Dendritic cell treated with granulocyte-macrophage colony-stimulating factor and Interleukin-4, amounts not matched to agents 40 ng/mL and 50 ng/mL, for 4 days (primary cell): ENCODE results near the gene CLDN14.

ENCODE experiments used
- H3K27ac Mint-ChIP-seq: one replicate; pipeline ENCODE4 v1.8.0; 2022; ENCODE audit warnings: mild to moderate bottlenecking, mixed read lengths
- H3K27me3 Mint-ChIP-seq: one replicate; pipeline ENCODE4 v1.8.0; 2022; ENCODE audit warnings: mild to moderate bottlenecking, mixed read lengths
- H3K36me3 Mint-ChIP-seq: one replicate; pipeline ENCODE4 v1.8.0; 2022; ENCODE audit warnings: low read depth, mixed read lengths
- H3K4me1 Mint-ChIP-seq: one replicate; pipeline ENCODE4 v1.8.0; 2022; ENCODE audit warnings: low read depth, mixed read lengths
- H3K4me3 Mint-ChIP-seq: one replicate; pipeline ENCODE4 v1.8.0; 2022; ENCODE audit warnings: mild to moderate bottlenecking, moderate library complexity, mixed read lengths
- H3K9me3 Mint-ChIP-seq: one replicate; pipeline ENCODE4 v1.8.0; 2022; ENCODE audit warnings: mixed read lengths
- intact Hi-C: fragments of 100-400 bp; cut with micrococcal nuclease; formaldehyde crosslinking; loops from one replicate; pipeline ENCODE4 v1.15.0; 2022

CLDN14 gene

DNA sequence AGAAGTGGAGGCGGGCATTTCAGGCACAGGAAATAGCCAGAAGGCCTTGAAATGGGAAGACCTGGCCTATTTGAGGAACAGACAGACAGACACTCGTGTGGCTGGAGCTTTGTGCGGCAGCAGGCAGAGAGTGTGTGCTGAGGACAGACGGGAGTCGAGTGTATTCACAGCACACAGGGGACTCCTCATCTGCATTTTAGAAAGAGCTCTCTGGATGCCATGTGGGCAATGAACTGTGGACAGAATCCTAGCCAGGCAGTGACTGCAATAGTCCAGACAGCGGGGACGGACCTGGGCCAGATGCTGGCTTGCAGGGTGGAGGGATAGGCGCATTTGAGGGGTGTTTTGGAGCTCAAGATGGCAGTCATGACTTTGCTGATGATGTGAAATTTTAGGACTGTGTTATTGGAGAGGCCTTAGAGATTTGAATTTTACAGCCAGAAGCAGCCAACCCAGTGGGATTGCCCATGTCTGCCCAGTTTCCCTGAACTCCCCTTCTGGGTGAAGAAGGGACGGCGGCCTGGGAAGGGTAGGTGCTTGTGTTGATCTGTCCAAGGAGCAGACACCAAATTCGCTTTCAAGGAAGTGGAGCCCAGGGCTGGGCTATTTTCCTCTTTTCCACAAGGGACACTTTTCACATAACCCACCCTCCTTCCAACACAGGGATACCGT, 51.0 kb downstream of the CLDN14 start:
- H3K36me3 Mint-ChIP-seq: no peaks in the 10 kb centered on the region
- intact Hi-C loops: loop anchor here (10.0 kb wide), 1 partner anchor 76 kb away; no protein-coding TSS in a partner anchor
- H3K4me1 Mint-ChIP-seq: peaks cover 50% of the 10 kb centered on the region
- peak overlapping the region; percentile 85 for H3K27ac Mint-ChIP-seq
- H3K27me3 Mint-ChIP-seq: peaks cover 4% of the 10 kb centered on the region
- H3K4me3 Mint-ChIP-seq: peak overlapping the region; percentile 14
- no peaks in the 10 kb centered on the region for H3K9me3 Mint-ChIP-seq

GRCh38 chr21:36427502-36427901, 52.4 kb downstream of the CLDN14 start:
- peaks cover 59% of the 10 kb centered on the region for H3K4me1 Mint-ChIP-seq
- H3K27me3 Mint-ChIP-seq: peaks cover 4% of the 10 kb centered on the region
- H3K9me3 Mint-ChIP-seq: no peaks in the 10 kb centered on the region
- H3K36me3 Mint-ChIP-seq: no peaks in the 10 kb centered on the region
- no peak overlapping the region for H3K27ac Mint-ChIP-seq
- no peak overlapping the region for H3K4me3 Mint-ChIP-seq
- intact Hi-C loops: loop anchor here (10.0 kb wide), 1 partner anchor 77 kb away; no protein-coding TSS in a partner anchor

- H3K27me3 Mint-ChIP-seq: no peaks in the 10 kb centered on the region
- H3K4me3 Mint-ChIP-seq: no peak overlapping the region
- H3K27ac Mint-ChIP-seq: no peak overlapping the region
- no peaks in the 10 kb centered on the region for H3K9me3 Mint-ChIP-seq
- intact Hi-C loops: loop anchor here (10.0 kb wide), 1 partner anchor 80 kb away; no protein-coding TSS in a partner anchor
- no peaks in the 10 kb centered on the region for H3K36me3 Mint-ChIP-seq
- H3K4me1 Mint-ChIP-seq: peaks cover 46% of the 10 kb centered on the region
Measured at GRCh38 chr21:36425286-36425685, 54.6 kb downstream of the CLDN14 start.

- H3K4me1 Mint-ChIP-seq: peaks cover 39% of the 10 kb centered on the region
- no peak overlapping the region for H3K27ac Mint-ChIP-seq
- no peak overlapping the region for H3K4me3 Mint-ChIP-seq
- H3K27me3 Mint-ChIP-seq: no peaks in the 10 kb centered on the region
- intact Hi-C loops: loop anchor here (10.0 kb wide), 1 partner anchor 80 kb away; no protein-coding TSS in a partner anchor
- H3K9me3 Mint-ChIP-seq: no peaks in the 10 kb centered on the region
- H3K36me3 Mint-ChIP-seq: no peaks in the 10 kb centered on the region
Measured at GRCh38 chr21:36424592-36424991, 55.3 kb downstream of the CLDN14 start.

- Mint-ChIP-seq H3K36me3 (no peaks in the 10 kb centered on the region), H3K9me3 (no peaks in the 10 kb centered on the region), H3K4me3 (no peak overlapping the region), H3K4me1 (peaks cover 32% of the 10 kb centered on the region), H3K27me3 (no peaks in the 10 kb centered on the region), H3K27ac (no peak overlapping the region)
- intact Hi-C loops: loop anchor here (2.0 to 10.0 kb wide), 2 partner anchors 81 to 165 kb away; no protein-coding TSS in a partner anchor
Measured at GRCh38 chr21:36423771-36424433, 56.0 kb downstream of the CLDN14 start.

DNA sequence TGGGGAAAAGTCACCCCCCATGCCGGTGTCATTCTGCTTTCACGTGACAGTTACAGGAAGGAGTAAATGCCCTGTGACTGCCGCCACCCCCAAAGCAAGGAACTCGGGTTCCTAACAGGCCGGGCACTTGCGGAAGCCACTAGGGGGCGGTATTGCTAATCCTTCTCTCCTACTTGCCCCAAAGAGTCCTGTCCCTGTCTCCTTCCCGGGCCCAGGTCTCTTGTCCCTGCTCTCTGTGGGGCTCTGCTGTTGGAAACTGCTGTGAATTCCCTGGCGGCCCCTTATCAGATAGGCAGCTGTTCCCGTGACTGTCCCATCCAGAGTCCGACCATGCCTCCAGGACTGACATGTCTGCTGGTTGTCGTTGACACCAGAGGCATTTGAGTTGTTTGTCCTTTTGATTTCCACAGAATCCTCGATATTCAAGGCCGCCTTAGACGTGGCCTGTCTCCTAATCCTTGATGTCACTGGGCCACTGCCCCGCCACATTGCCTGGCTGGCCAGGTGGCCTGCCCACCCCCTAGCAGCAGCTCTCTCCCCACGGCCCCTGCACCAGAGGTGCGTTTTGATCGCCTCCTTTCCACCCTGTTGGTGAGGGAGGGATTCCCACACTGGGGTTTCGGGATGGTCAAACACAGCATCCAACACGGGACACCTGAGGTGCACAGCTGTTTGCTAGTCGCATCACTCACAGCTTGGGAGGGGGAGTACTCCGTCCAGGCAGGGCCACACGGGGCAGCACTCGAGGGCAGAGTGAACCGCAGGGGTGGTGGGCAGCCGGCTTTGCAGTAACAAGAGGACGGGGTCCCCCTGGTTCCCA, 57.4 kb downstream of the CLDN14 start:
- peaks cover 25% of the 10 kb centered on the region for H3K4me1 Mint-ChIP-seq
- no peak overlapping the region for H3K4me3 Mint-ChIP-seq
- H3K27ac Mint-ChIP-seq: no peak overlapping the region
- intact Hi-C loops: loop anchor here (2.0 to 10.0 kb wide), 2 partner anchors 82 to 166 kb away; no protein-coding TSS in a partner anchor
- H3K36me3 Mint-ChIP-seq: no peaks in the 10 kb centered on the region
- no peaks in the 10 kb centered on the region for H3K9me3 Mint-ChIP-seq
- no peaks in the 10 kb centered on the region for H3K27me3 Mint-ChIP-seq

DNA sequence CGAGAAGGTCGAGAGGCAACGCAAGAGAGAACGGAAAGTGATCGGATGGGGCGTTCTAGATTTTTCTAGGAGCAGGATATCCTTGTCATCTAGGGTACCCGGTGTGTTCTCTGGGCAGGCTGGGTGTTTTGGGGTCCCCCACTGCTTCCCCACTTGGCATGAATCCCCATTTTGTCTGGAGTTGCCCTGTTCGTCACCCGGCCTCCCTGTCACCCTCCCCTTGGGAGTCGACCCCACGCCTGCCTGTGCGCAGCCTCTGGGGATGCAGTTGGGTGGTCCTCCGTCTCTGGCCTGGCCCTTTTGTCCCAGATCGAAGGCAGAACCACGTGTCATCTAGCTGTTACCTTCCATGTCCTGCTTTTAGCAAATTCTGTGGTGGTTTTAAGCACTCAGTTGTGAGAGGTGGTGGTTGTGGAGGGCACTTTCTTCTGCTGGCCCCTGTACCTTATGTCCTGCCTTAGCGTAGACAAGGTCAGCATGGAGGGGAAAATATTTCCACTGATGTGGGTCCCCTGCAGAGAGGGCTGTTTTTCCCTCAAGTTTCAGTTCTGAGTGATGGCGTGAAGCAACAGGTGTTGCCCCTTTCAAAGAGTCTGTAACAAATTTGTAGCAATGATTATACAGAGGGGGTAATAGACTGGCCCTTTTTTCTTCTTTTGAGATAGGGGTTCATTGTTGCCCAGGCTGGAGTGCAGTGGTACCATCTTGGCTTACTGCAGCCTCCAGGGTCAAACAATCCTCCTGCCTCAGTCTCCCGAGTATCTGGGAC, 59.2 kb downstream of the CLDN14 start:
- no peak overlapping the region for H3K4me3 Mint-ChIP-seq
- no peak overlapping the region for H3K27ac Mint-ChIP-seq
- no peaks in the 10 kb centered on the region for H3K9me3 Mint-ChIP-seq
- no peaks in the 10 kb centered on the region for H3K27me3 Mint-ChIP-seq
- no peaks in the 10 kb centered on the region for H3K36me3 Mint-ChIP-seq
- intact Hi-C loops: loop anchor here (1.0 to 10.0 kb wide), 2 partner anchors 84 to 507 kb away; no protein-coding TSS in a partner anchor
- peaks cover 25% of the 10 kb centered on the region for H3K4me1 Mint-ChIP-seq

DNA sequence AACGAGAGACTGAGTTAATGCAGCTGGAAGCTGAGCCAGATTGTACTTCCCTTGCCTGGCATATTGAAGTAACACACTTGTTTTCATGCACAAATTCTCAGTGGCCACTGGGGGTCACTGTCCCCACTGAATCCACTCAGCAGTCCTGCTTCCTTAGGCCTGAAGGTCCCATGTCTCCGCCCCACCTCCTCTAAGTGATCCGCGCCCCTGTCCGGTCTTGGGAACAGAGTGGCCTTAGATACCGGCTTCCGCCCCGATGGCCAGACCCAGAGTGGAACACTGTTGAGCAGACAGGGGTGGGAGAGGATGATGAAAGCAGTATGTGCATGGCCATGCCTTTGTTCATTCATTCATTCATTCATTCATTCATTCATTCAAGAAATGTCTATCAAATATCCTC, 59.9 kb downstream of the CLDN14 start:
- no peak overlapping the region for H3K4me3 Mint-ChIP-seq
- intact Hi-C loops: loop anchor here (1.0 to 10.0 kb wide), 2 partner anchors 85 to 507 kb away; no protein-coding TSS in a partner anchor
- H3K27ac Mint-ChIP-seq: no peak overlapping the region
- H3K4me1 Mint-ChIP-seq: peaks cover 25% of the 10 kb centered on the region
- no peaks in the 10 kb centered on the region for H3K9me3 Mint-ChIP-seq
- H3K36me3 Mint-ChIP-seq: no peaks in the 10 kb centered on the region
- H3K27me3 Mint-ChIP-seq: no peaks in the 10 kb centered on the region

GRCh38 chr21:36419241-36419640, 60.7 kb downstream of the CLDN14 start:
- Mint-ChIP-seq H3K27ac (no peak overlapping the region), H3K36me3 (no peaks in the 10 kb centered on the region), H3K27me3 (no peaks in the 10 kb centered on the region), H3K4me1 (peaks cover 24% of the 10 kb centered on the region), H3K9me3 (no peaks in the 10 kb centered on the region), H3K4me3 (no peak overlapping the region)
- intact Hi-C loops: no loop called here

GRCh38 chr21:36415375-36415774, 64.5 kb downstream of the CLDN14 start:
- Mint-ChIP-seq H3K36me3 (peaks cover 13% of the 10 kb centered on the region), H3K9me3 (no peaks in the 10 kb centered on the region), H3K4me3 (no peak overlapping the region), H3K27me3 (no peaks in the 10 kb centered on the region), H3K27ac (no peak overlapping the region), H3K4me1 (no peaks in the 10 kb centered on the region)
- intact Hi-C loops: no loop called here

- H3K4me1 Mint-ChIP-seq: no peaks in the 10 kb centered on the region
- H3K36me3 Mint-ChIP-seq: peaks cover 13% of the 10 kb centered on the region
- H3K9me3 Mint-ChIP-seq: no peaks in the 10 kb centered on the region
- intact Hi-C loops: no loop called here
- H3K27ac Mint-ChIP-seq: no peak overlapping the region
- no peak overlapping the region for H3K4me3 Mint-ChIP-seq
- no peaks in the 10 kb centered on the region for H3K27me3 Mint-ChIP-seq
Measured at GRCh38 chr21:36412916-36413315, 67.0 kb downstream of the CLDN14 start.

DNA sequence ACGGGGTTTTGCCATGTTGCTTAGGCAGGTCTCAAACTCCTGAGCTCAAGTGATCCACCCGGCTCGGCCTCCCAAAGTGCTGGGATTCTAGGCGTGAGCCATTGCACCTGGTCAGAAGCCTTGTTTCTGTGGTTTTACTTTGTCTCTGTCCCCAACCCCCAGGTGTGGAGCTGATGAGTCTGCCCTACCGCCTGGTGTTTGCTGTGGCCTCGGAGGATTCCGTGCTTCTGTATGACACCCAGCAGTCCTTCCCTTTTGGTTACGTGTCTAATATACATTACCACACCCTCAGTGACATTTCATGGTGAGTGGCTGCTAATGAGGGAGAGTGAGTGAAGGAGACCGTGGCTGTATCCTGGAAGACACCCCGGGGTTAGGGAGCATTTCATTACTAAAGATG, 68.6 kb downstream of the CLDN14 start:
- H3K27me3 Mint-ChIP-seq: no peaks in the 10 kb centered on the region
- intact Hi-C loops: no loop called here
- no peak overlapping the region for H3K27ac Mint-ChIP-seq
- no peak overlapping the region for H3K4me3 Mint-ChIP-seq
- H3K36me3 Mint-ChIP-seq: peaks cover 13% of the 10 kb centered on the region
- no peaks in the 10 kb centered on the region for H3K9me3 Mint-ChIP-seq
- H3K4me1 Mint-ChIP-seq: no peaks in the 10 kb centered on the region
